Ascending aorta (tissue), 2 donors: ENCODE data around the gene TSPEAR. TPM values are rescaled to one million over a fixed set of nuclear protein-coding genes. Genes with fewer than 3 reads are reported as not detected.

Source experiments
- DNase-seq, 2 donors: peaks; one replicate each; pipeline ENCODE4 v3.0.0-alpha.2; 2019; ENCODE audit warnings: low spot score in 2 of 2
- H3K27ac ChIP-seq, 2 donors: fragments of 200-600 bp; sonication (generic); one replicate each; pipeline ENCODE4 v1.5.1; 2016 to 2017; ENCODE audit warnings: mild to moderate bottlenecking in 1 of 2
- H3K27me3 ChIP-seq: fragments of 200-600 bp; sonication (generic); one replicate; pipeline ENCODE4 v1.5.1; 2017
- H3K36me3 ChIP-seq, 2 donors: fragments of 200-600 bp; sonication (generic); one replicate each; pipeline ENCODE4 v1.5.1; 2016
- H3K4me1 ChIP-seq, 2 donors: fragments of 200-600 bp; sonication (generic); one replicate each; pipeline ENCODE4 v1.5.1; 2016 to 2017; ENCODE audit warnings: mild to moderate bottlenecking in 1 of 2
- H3K4me3 ChIP-seq, 2 donors: fragments of 200-600 bp; sonication (generic); one replicate each; pipeline ENCODE4 v1.5.1; 2016 to 2017; ENCODE audit warnings: mild to moderate bottlenecking in 1 of 2
- H3K9me3 ChIP-seq, 2 donors: fragments of 200-600 bp; sonication (generic); one replicate each; pipeline ENCODE4 v1.5.1; 2016
- CTCF ChIP-seq, 3 experiments: fragments of 200-600 bp in 2 of 3; fragments of 450-650 bp in 1 of 3; sonication (generic) in 2 of 3; IDR thresholded peaks; one replicate each; pipeline ENCODE4 v1.5.1; 2016 to 2019; ENCODE audit warnings: antibody characterized with exemption in 3 of 3, mild to moderate bottlenecking in 1 of 3, moderate library complexity in 1 of 3
- intact Hi-C: fragments of 100-400 bp; cut with DNase I; formaldehyde crosslinking; loops from one replicate; pipeline ENCODE4 v1.15.1; 2023
- total RNA-seq: library from RNA; depleted of rRNA; stranded (reverse); fragments of >200 nt; gene quantifications from one replicate; pipeline ENCODE4 v1.1.0, GENCODE V29; 2016

TSPEAR gene
- total RNA-seq, 1 donor from 2014 or later: not detected

GRCh38 chr21:44462834-44463200 lies 248.6 kb downstream of the TSPEAR start:
- intact Hi-C loops: no loop called here

GRCh38 chr21:44462086-44462833 lies 249.1 kb downstream of the TSPEAR start:
- no peaks in the 10 kb centered on the region for H3K27me3 ChIP-seq
- H3K9me3 ChIP-seq: no peaks in the 10 kb centered on the region
- H3K4me1 ChIP-seq: no peaks in the 10 kb centered on the region
- DNase-seq: no peak
- H3K27ac ChIP-seq: no peak overlapping the region
- TF ChIP-seq CTCF (IDR thresholded peaks at IDR 0.05): no peak
- intact Hi-C loops: no loop called here
- no peaks in the 10 kb centered on the region for H3K36me3 ChIP-seq
- H3K4me3 ChIP-seq: no peak overlapping the region

More at GRCh38 chr21:44462834-44463200, 248.6 kb downstream of the TSPEAR start:
- no peaks in the 10 kb centered on the region for H3K36me3 ChIP-seq
- no peak for DNase-seq
- no peak overlapping the region for H3K27ac ChIP-seq
- H3K4me3 ChIP-seq: no peak overlapping the region
- no peak for TF ChIP-seq CTCF (IDR thresholded peaks at IDR 0.05)
- H3K9me3 ChIP-seq: no peaks in the 10 kb centered on the region
- no peaks in the 10 kb centered on the region for H3K4me1 ChIP-seq
- no peaks in the 10 kb centered on the region for H3K27me3 ChIP-seq

GRCh38 chr21:44461464-44462001 lies 249.8 kb downstream of the TSPEAR start:
- H3K4me1 ChIP-seq: no peaks in the 10 kb centered on the region
- TF ChIP-seq CTCF (IDR thresholded peaks at IDR 0.05): no peak
- no peaks in the 10 kb centered on the region for H3K36me3 ChIP-seq
- H3K4me3 ChIP-seq: no peak overlapping the region
- no peak for DNase-seq
- intact Hi-C loops: no loop called here
- H3K9me3 ChIP-seq: no peaks in the 10 kb centered on the region
- no peaks in the 10 kb centered on the region for H3K27me3 ChIP-seq
- H3K27ac ChIP-seq: no peak overlapping the region

- peaks cover 0 to 2% of the 10 kb centered on the region in 2 donors for H3K4me1 ChIP-seq
- intact Hi-C loops: no loop called here
- H3K9me3 ChIP-seq: no peaks in the 10 kb centered on the region
- TF ChIP-seq CTCF (IDR thresholded peaks at IDR 0.05): no peak
- no peak for DNase-seq
- no peak overlapping the region for H3K4me3 ChIP-seq
- H3K27ac ChIP-seq: no peak overlapping the region
- H3K27me3 ChIP-seq: no peaks in the 10 kb centered on the region
- no peaks in the 10 kb centered on the region for H3K36me3 ChIP-seq
These were observed 250.4 kb downstream of the TSPEAR start for GRCh38 chr21:44461005-44461404.

GRCh38 chr21:44460441-44460755 lies 251.0 kb downstream of the TSPEAR start:
- intact Hi-C loops: no loop called here
- H3K36me3 ChIP-seq: no peaks in the 10 kb centered on the region
- DNase-seq: no peak
- no peaks in the 10 kb centered on the region for H3K27me3 ChIP-seq
- no peak overlapping the region for H3K4me3 ChIP-seq
- H3K4me1 ChIP-seq: peaks cover 0 to 2% of the 10 kb centered on the region in 2 donors
- H3K9me3 ChIP-seq: no peaks in the 10 kb centered on the region
- no peak for TF ChIP-seq CTCF (IDR thresholded peaks at IDR 0.05)
- H3K27ac ChIP-seq: no peak overlapping the region
